ENCODE data around the gene COL9A2. TPM values are rescaled to one million over a fixed set of nuclear protein-coding genes. Genes with fewer than 3 reads are reported as not detected.

COL9A2 gene
- polyA plus RNA-seq, 1 donor from 2014 or later: 2.3 TPM

- H2AFZ ChIP-seq (ENCODE audit: low read depth, low read length): no peak overlapping the region
- H3K79me2 ChIP-seq (replicated peaks; ENCODE audit: insufficient read depth, low read length): no peaks in the 10 kb centered on the region
- no peak overlapping the region for H3K9ac ChIP-seq (ENCODE audit: low read length)
- no peaks in the 10 kb centered on the region for H3K9me2 ChIP-seq (ENCODE audit: insufficient read depth, low read length)
- no peaks in the 10 kb centered on the region for H3K36me3 ChIP-seq (ENCODE audit: insufficient read depth, low read length)
- no peak overlapping the region for H3K4me2 ChIP-seq (ENCODE audit: low read length)
- no peaks in the 10 kb centered on the region for H3K9me3 ChIP-seq (ENCODE audit: low read length)
- TF ChIP-seq EZH2 (IDR thresholded peaks at IDR 0.05; ENCODE audit: borderline replicate concordance, insufficient read depth, low read length, poor library complexity, severe bottlenecking) (no peak), POLR2AphosphoS5 (IDR thresholded peaks at IDR 0.05) (no peak), RAD21 (conservative IDR thresholded peaks at IDR 0.05) (no peak), MXI1 (conservative IDR thresholded peaks at IDR 0.05; ENCODE audit: poor library complexity, severe bottlenecking) (no peak)
- no peaks in the 10 kb centered on the region for H3K27me3 ChIP-seq (ENCODE audit: insufficient read depth, low read depth, low read length)
- no peak overlapping the region for H3K27ac ChIP-seq (ENCODE audit: low read length)
- H3F3A ChIP-seq (ENCODE audit: insufficient read depth, low read length, poor library complexity, severe bottlenecking): no peaks in the 10 kb centered on the region
- H3K4me3 ChIP-seq (ENCODE audit: low read length): no peak overlapping the region
- H4K20me1 ChIP-seq (ENCODE audit: insufficient read depth): no peaks in the 10 kb centered on the region
These were observed 11.6 kb downstream of the COL9A2 start for GRCh38 chr1:40305451-40305850.

- Histone ChIP-seq H3K79me2 (replicated peaks; ENCODE audit: insufficient read depth, low read length) (no peaks in the 10 kb centered on the region), H3K9ac (ENCODE audit: low read length) (no peak overlapping the region), H3K36me3 (ENCODE audit: insufficient read depth, low read length) (no peaks in the 10 kb centered on the region), H3K4me2 (ENCODE audit: low read length) (no peak overlapping the region), H3K9me2 (ENCODE audit: insufficient read depth, low read length) (no peaks in the 10 kb centered on the region), H3K27ac (ENCODE audit: low read length) (no peak overlapping the region), H3K4me3 (ENCODE audit: low read length) (no peak overlapping the region), H3F3A (ENCODE audit: insufficient read depth, low read length, poor library complexity, severe bottlenecking) (no peaks in the 10 kb centered on the region), H2AFZ (ENCODE audit: low read depth, low read length) (no peak overlapping the region), H3K9me3 (ENCODE audit: low read length) (no peaks in the 10 kb centered on the region), H4K20me1 (ENCODE audit: insufficient read depth) (no peaks in the 10 kb centered on the region), H3K27me3 (ENCODE audit: insufficient read depth, low read depth, low read length) (no peaks in the 10 kb centered on the region)
- no peak for TF ChIP-seq REST (IDR thresholded peaks at IDR 0.05; ENCODE audit: borderline replicate concordance)
These were observed 13.3 kb downstream of the COL9A2 start for GRCh38 chr1:40303790-40304189.

GRCh38 chr1:40303051-40303771, 13.9 kb downstream of the COL9A2 start:
- Histone ChIP-seq H3K79me2 (replicated peaks; ENCODE audit: insufficient read depth, low read length) (no peaks in the 10 kb centered on the region), H3K9me3 (ENCODE audit: low read length) (no peaks in the 10 kb centered on the region), H3K4me3 (ENCODE audit: low read length) (no peak overlapping the region), H3K9me2 (ENCODE audit: insufficient read depth, low read length) (no peaks in the 10 kb centered on the region), H3K4me2 (ENCODE audit: low read length) (no peak overlapping the region), H3K27ac (ENCODE audit: low read length) (no peak overlapping the region), H3K27me3 (ENCODE audit: insufficient read depth, low read depth, low read length) (no peaks in the 10 kb centered on the region), H2AFZ (ENCODE audit: low read depth, low read length) (no peak overlapping the region), H3K36me3 (ENCODE audit: insufficient read depth, low read length) (no peaks in the 10 kb centered on the region), H3F3A (ENCODE audit: insufficient read depth, low read length, poor library complexity, severe bottlenecking) (no peaks in the 10 kb centered on the region), H3K9ac (ENCODE audit: low read length) (no peak overlapping the region), H4K20me1 (ENCODE audit: insufficient read depth) (no peaks in the 10 kb centered on the region)
- TF ChIP-seq MXI1 (conservative IDR thresholded peaks at IDR 0.05; ENCODE audit: poor library complexity, severe bottlenecking): no peak
- TF ChIP-seq EZH2 (IDR thresholded peaks at IDR 0.05; ENCODE audit: borderline replicate concordance, insufficient read depth, low read length, poor library complexity, severe bottlenecking): no peak
- no peak for TF ChIP-seq TAF1 (IDR thresholded peaks at IDR 0.05; ENCODE audit: low read depth)
- TF ChIP-seq SMC3 (conservative IDR thresholded peaks at IDR 0.05; ENCODE audit: poor library complexity): no peak
- no peak for TF ChIP-seq CTCF (IDR thresholded peaks at IDR 0.05; ENCODE audit: poor library complexity, severe bottlenecking)
- no peak for TF ChIP-seq EP300 (conservative IDR thresholded peaks at IDR 0.05; ENCODE audit: poor library complexity, severe bottlenecking)
- TF ChIP-seq POLR2AphosphoS5 (IDR thresholded peaks at IDR 0.05): no peak
- TF ChIP-seq RAD21 (conservative IDR thresholded peaks at IDR 0.05): no peak
- TF ChIP-seq REST (IDR thresholded peaks at IDR 0.05; ENCODE audit: borderline replicate concordance): no peak

All from neural cell (in vitro differentiated cells).